GM12878 (cell line): ENCODE results near the gene CDC42EP3. TPM values are rescaled to one million over a fixed set of nuclear protein-coding genes. Genes with fewer than 3 reads are reported as not detected.

ENCODE experiments used
- ATAC-seq: fragments of 200-7000 bp; cut with Tn5 transposase; 3 replicates; pipeline ENCODE4 v1.9.1; 2020; ENCODE audit warnings: mild to moderate bottlenecking, moderate library complexity
- BruUV-seq: library from RNA; stranded (reverse); fragments of 400-500 nt; replicated peaks from 2 replicates; lab custom pipeline; 2021; lab: Mats Ljungman, UMichigan
- CTCF ChIA-PET: fragments of 300-600 bp; sonication (Branson Sonifier 250); formaldehyde crosslinking; extraction: SDS; loops from one replicate; lab custom pipeline; 2021; ENCODE audit warnings: inconsistent platforms; lab: Yijun Ruan, JAX
- POLR2A ChIA-PET: fragments of 350-600 bp; formaldehyde crosslinking; extraction: SDS; loops from one replicate; lab custom pipeline; 2021; ENCODE audit warnings: inconsistent platforms; lab: Charles Lee
- RAD21 ChIA-PET: fragments of 300-600 bp; sonication (Branson Sonifier 250); formaldehyde crosslinking; loops from one replicate; lab custom pipeline; 2023; ENCODE audit warnings: antibody characterized with exemption; ENCODE audit not compliant: unreplicated experiment; lab: Charles Lee
- SMC1A ChIA-PET: fragments of 300-600 bp; sonication (Branson Sonifier 250); formaldehyde crosslinking; loops from one replicate; lab custom pipeline; 2023; ENCODE audit not compliant: unreplicated experiment, uncharacterized antibody; lab: Charles Lee
- DNase-seq: peaks from one replicate; pipeline ENCODE4 v3.0.0-alpha.2; 2011; ENCODE audit warnings: low read depth, low spot score
- FAIRE-seq: peaks from 3 replicates; lab custom pipeline; 2011; peaks lifted over from hg19 to GRCh38; lab: Jason Lieb, UNC
- H2AFZ ChIP-seq: 2 replicates; pipeline ENCODE4 v1.6.0; 2011; ENCODE audit warnings: low read depth, low read length, control low read depth; ENCODE audit not compliant: control insufficient read depth
- H3K27ac ChIP-seq: 2 replicates; pipeline ENCODE4 v1.5.1; 2011; ENCODE audit warnings: control low read depth; ENCODE audit not compliant: control insufficient read depth, insufficient read depth
- H3K27me3 ChIP-seq, 2 experiments: replicated peaks in 1 of 2; 2 replicates each; pipeline versions ENCODE4 v1.6.0 to v1.6.1; 2011; ENCODE audit warnings: low read length in 1 of 2; ENCODE audit not compliant: control insufficient read depth in 2 of 2, insufficient read depth in 2 of 2
- H3K36me3 ChIP-seq, 2 experiments: 2 replicates each; pipeline ENCODE4 v1.5.1; 2011; ENCODE audit warnings: low read length in 1 of 2; ENCODE audit not compliant: control insufficient read depth in 2 of 2, insufficient read depth in 2 of 2
- H3K4me1 ChIP-seq: 2 replicates; pipeline ENCODE4 v1.6.1; 2011; ENCODE audit warnings: mild to moderate bottlenecking, low read length, moderate library complexity, mixed read lengths; ENCODE audit not compliant: control insufficient read depth, insufficient read depth
- H3K4me2 ChIP-seq: 2 replicates; pipeline ENCODE4 v1.6.0; 2011; ENCODE audit warnings: control low read depth; ENCODE audit not compliant: control insufficient read depth, insufficient read depth
- H3K4me3 ChIP-seq: fragments of 200-600 bp; sonication (generic); 2 replicates; pipeline ENCODE4 v1.5.1; 2016
- H3K79me2 ChIP-seq: 2 replicates; pipeline ENCODE4 v1.6.0; 2011; ENCODE audit warnings: low read length; ENCODE audit not compliant: control insufficient read depth, insufficient read depth
- H3K9ac ChIP-seq: 2 replicates; pipeline ENCODE4 v1.8.0; 2011; ENCODE audit warnings: low read length, control low read depth, mixed read lengths; ENCODE audit not compliant: control insufficient read depth, insufficient read depth
- H3K9me3 ChIP-seq: replicated peaks from 3 replicates; pipeline ENCODE4 v1.5.1; 2011; ENCODE audit warnings: mild to moderate bottlenecking, low read length; ENCODE audit not compliant: control insufficient read depth, insufficient read depth
- H4K20me1 ChIP-seq: 2 replicates; pipeline ENCODE4 v1.6.0; 2011; ENCODE audit not compliant: control insufficient read depth, insufficient read depth
- ATF7 ChIP-seq: fragments of 450-650 bp; IDR thresholded peaks from 2 replicates; pipeline ENCODE4 v1.6.1; 2016; ENCODE audit warnings: low read depth, mild to moderate bottlenecking
- BMI1 ChIP-seq: fragments of 450-650 bp; IDR thresholded peaks from 2 replicates; pipeline ENCODE4 v1.6.1; 2016; ENCODE audit warnings: mild to moderate bottlenecking, moderate library complexity, borderline replicate concordance
- HDGF ChIP-seq: fragments of 450-650 bp; IDR thresholded peaks from 2 replicates; pipeline ENCODE4 v1.6.1; 2016; ENCODE audit warnings: antibody characterized with exemption
- JUND ChIP-seq: IDR thresholded peaks from 2 replicates; pipeline ENCODE4 v1.6.1; 2012; ENCODE audit warnings: low read depth, mild to moderate bottlenecking, low read length, improper control_type of control experiment, moderate library complexity
- RAD51 ChIP-seq: fragments of 450-650 bp; IDR thresholded peaks from 2 replicates; pipeline ENCODE4 v1.6.1; 2016; ENCODE audit warnings: moderate library complexity, mild to moderate bottlenecking, inconsistent platforms
- ZNF24 ChIP-seq: fragments of 450-650 bp; IDR thresholded peaks from 2 replicates; pipeline ENCODE4 v1.6.1; 2017; ENCODE audit warnings: antibody characterized with exemption, mild to moderate bottlenecking
- WGBS: methylation state at CpG from one replicate; pipeline ENCODE4 v1.1.6; 2016; ENCODE audit warnings: low lambda C conversion rate; ENCODE audit not compliant: insufficient replicate concordance, insufficient coverage; ENCODE audit errors: missing lambda C conversion rate; 5-methylcytosine and 5-hydroxymethylcytosine counted together
- in situ Hi-C: fragments of 300-500 bp; cut with MboI; formaldehyde crosslinking; loops from 9 replicates; pipeline ENCODE4 v1.14.3; 2018; ENCODE audit warnings: mixed read lengths
- intact Hi-C: fragments of 100-400 bp; cut with micrococcal nuclease; formaldehyde crosslinking; loops from one replicate; pipeline ENCODE4 v1.14.2; 2022; ENCODE audit not compliant: unreplicated experiment
- polyA plus RNA-seq, 11 experiments: library from polyadenylated mRNA; depleted of rRNA in 4 of 11; unstranded in 6 of 11; stranded (reverse) in 5 of 11; fragments of >200 nt; fragmentation: Nextera tagmentation in 4 of 11; fragmentation: Illumina TruSeq in 1 of 11; extraction: Ambion mirVana in 4 of 11; extraction: Trizol in 1 of 11; gene quantifications; 1 replicate in 1 of 11; 2 replicates in 10 of 11; pipeline versions ENCODE4 v1.2.1 to v1.2.3, GENCODE V29; 2011 to 2016; ENCODE audit warnings: inconsistent platforms in 2 of 11, missing spikeins in 2 of 11, low read depth in 1 of 11
- total RNA-seq, 4 experiments: library from RNA; depleted of rRNA in 3 of 4; stranded (reverse); fragments of >200 nt in 3 of 4; fragmentation: Illumina TruSeq in 1 of 4; extraction: Trizol in 1 of 4; gene quantifications; 2 replicates each; pipeline versions ENCODE4 v1.2.1 to v1.2.3, GENCODE V29; 2013 to 2021
- TF ChIP-seq, protein P1 (sequence below): fragments of 450-650 bp; formaldehyde crosslinking; IDR thresholded peaks from 2 replicates; pipeline ENCODE4 v1.4.0; 2020; ENCODE audit warnings: mild to moderate bottlenecking, moderate library complexity
- TF ChIP-seq, protein P2 (sequence below): fragments of 450-650 bp; IDR thresholded peaks from 2 replicates; pipeline ENCODE4 v1.6.1; 2016; ENCODE audit warnings: mild to moderate bottlenecking

The CDC42EP3 gene
- total and polyA plus RNA-seq, 10 of the 15 experiments (the other 5 are each of a cell fraction or from before 2014, with no cell fraction given) = 11.8 to 86.9 (median 52.9) TPM

DNA sequence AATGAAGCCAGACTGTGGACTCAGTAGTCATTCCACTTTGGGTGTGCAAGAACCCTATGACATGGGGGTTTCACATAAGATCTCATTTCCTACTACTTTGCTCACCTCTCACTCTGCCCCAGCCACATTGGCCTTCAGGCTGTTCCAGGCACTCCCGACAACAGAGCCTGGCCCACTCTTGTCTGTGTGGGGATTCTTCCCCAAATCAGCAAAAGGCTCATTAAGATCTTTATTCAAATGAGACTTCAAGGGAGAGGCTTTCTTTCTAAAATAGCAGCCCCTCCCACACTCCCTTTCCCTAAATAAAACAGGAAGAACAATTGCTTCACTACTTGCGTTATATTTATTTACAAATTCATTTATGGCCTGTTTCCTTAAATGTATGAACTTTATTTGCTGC is 3.5 kb upstream of the CDC42EP3 start:
- no peaks in the 10 kb centered on the region for H4K20me1 ChIP-seq
- SMC1A ChIA-PET = interaction anchor here (1.0 to 14.0 kb wide), 6 partner anchors 8 to 260 kb away, joined by 3 to 246 read pairs (median 6); no protein-coding TSS in a partner anchor
- no peak for DNase-seq
- no peak overlapping the region for H3K4me2 ChIP-seq
- intact Hi-C loops = loop anchor here (5.0 kb wide), 1 partner anchor 217 kb away; no protein-coding TSS in a partner anchor
- RAD21 ChIA-PET = interaction anchor here (1.3 kb wide), 2 partner anchors 20 to 202 kb away, joined by 3 to 4 read pairs; no protein-coding TSS in a partner anchor
- FAIRE-seq = no peak
- WGBS = 83% methylated on average over 2 of the region's 2 CpGs
- H3K9ac ChIP-seq = no peak overlapping the region
- TF ChIP-seq, protein P1, sequence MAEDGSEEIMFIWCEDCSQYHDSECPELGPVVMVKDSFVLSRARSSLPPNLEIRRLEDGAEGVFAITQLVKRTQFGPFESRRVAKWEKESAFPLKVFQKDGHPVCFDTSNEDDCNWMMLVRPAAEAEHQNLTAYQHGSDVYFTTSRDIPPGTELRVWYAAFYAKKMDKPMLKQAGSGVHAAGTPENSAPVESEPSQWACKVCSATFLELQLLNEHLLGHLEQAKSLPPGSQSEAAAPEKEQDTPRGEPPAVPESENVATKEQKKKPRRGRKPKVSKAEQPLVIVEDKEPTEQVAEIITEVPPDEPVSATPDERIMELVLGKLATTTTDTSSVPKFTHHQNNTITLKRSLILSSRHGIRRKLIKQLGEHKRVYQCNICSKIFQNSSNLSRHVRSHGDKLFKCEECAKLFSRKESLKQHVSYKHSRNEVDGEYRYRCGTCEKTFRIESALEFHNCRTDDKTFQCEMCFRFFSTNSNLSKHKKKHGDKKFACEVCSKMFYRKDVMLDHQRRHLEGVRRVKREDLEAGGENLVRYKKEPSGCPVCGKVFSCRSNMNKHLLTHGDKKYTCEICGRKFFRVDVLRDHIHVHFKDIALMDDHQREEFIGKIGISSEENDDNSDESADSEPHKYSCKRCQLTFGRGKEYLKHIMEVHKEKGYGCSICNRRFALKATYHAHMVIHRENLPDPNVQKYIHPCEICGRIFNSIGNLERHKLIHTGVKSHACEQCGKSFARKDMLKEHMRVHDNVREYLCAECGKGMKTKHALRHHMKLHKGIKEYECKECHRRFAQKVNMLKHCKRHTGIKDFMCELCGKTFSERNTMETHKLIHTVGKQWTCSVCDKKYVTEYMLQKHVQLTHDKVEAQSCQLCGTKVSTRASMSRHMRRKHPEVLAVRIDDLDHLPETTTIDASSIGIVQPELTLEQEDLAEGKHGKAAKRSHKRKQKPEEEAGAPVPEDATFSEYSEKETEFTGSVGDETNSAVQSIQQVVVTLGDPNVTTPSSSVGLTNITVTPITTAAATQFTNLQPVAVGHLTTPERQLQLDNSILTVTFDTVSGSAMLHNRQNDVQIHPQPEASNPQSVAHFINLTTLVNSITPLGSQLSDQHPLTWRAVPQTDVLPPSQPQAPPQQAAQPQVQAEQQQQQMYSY (CRISPR knock-in tag) = no peak
- TF ChIP-seq ATF7 (no peak), ZNF24 (no peak), RAD51 (no peak), BMI1 (no peak), HDGF (no peak), JUND (no peak)
- TF ChIP-seq, protein P2, sequence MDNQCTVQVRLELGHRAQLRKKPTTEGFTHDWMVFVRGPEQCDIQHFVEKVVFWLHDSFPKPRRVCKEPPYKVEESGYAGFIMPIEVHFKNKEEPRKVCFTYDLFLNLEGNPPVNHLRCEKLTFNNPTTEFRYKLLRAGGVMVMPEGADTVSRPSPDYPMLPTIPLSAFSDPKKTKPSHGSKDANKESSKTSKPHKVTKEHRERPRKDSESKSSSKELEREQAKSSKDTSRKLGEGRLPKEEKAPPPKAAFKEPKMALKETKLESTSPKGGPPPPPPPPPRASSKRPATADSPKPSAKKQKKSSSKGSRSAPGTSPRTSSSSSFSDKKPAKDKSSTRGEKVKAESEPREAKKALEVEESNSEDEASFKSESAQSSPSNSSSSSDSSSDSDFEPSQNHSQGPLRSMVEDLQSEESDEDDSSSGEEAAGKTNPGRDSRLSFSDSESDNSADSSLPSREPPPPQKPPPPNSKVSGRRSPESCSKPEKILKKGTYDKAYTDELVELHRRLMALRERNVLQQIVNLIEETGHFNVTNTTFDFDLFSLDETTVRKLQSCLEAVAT = no peak
- H3K9me3 ChIP-seq = no peaks in the 10 kb centered on the region
- CTCF ChIA-PET = interaction anchor here (0.6 to 2.7 kb wide), 3 partner anchors 14 to 203 kb away, joined by 3 to 15 read pairs (median 4); no protein-coding TSS in a partner anchor
- no peak overlapping the region; the same call in 1 of the 2 replicates for H2AFZ ChIP-seq
- no peaks in the 10 kb centered on the region; the same call in 1 of the 2 replicates for H3K4me1 ChIP-seq
- no peak overlapping the region for H3K27ac ChIP-seq
- no TSS peak for BruUV-seq
- in situ Hi-C loops = no loop called here
- no peaks in the 10 kb centered on the region for H3K27me3 ChIP-seq
- ATAC-seq = no peak
- H3K4me3 ChIP-seq = no peak overlapping the region
- peaks cover 21% of the 10 kb centered on the region for H3K79me2 ChIP-seq
- POLR2A ChIA-PET = interaction anchor here (0.5 to 0.6 kb wide), 2 partner anchors 19 to 284 kb away, joined by 3 read pairs; no protein-coding TSS in a partner anchor
- no peaks in the 10 kb centered on the region for H3K36me3 ChIP-seq
